Caco-2 (cell line): Measurements from ENCODE around the gene RTTN. TPM values are rescaled to one million over a fixed set of nuclear protein-coding genes. Genes with fewer than 3 reads are reported as not detected.

Experiments used
- BruUV-seq: library from RNA; stranded (reverse); fragments of 400-500 nt; replicated peaks from 2 replicates; lab custom pipeline; 2021; lab: Mats Ljungman, UMichigan
- CTCF ChIA-PET: fragments of 300-600 bp; sonication (Branson Sonifier 250); formaldehyde crosslinking; loops from one replicate; lab custom pipeline; 2022; ENCODE audit warnings: antibody characterized with exemption; lab: Charles Lee
- POLR2A ChIA-PET: fragments of 300-600 bp; sonication (Branson Sonifier 250); formaldehyde crosslinking; loops from one replicate; lab custom pipeline; 2022; ENCODE audit warnings: antibody characterized with exemption; lab: Charles Lee
- DNase-seq, 2 experiments: peaks; one replicate each; pipeline versions ENCODE4 v3.0.0 to v3.0.0-alpha.2; 2020 to 2022
- H3K27me3 ChIP-seq: replicated peaks from 2 replicates; pipeline ENCODE4 v1.6.0; 2011; ENCODE audit warnings: low read length; ENCODE audit not compliant: control insufficient read depth, insufficient read depth
- H3K36me3 ChIP-seq: 2 replicates; pipeline ENCODE4 v1.5.1; 2011; ENCODE audit warnings: low read length; ENCODE audit not compliant: control insufficient read depth, insufficient read depth
- H3K4me1 ChIP-seq: fragments of 250-450 bp; sonication (Bioruptor Pico); 2 replicates; pipeline ENCODE4 v1.5.1; 2020; ENCODE audit warnings: mild to moderate bottlenecking
- H3K4me3 ChIP-seq: 2 replicates; pipeline ENCODE4 v1.5.1; 2011; ENCODE audit warnings: low read depth, mild to moderate bottlenecking, control low read depth, low read length
- H3K9me3 ChIP-seq: fragments of 250-450 bp; sonication (Bioruptor Pico); 2 replicates; pipeline ENCODE4 v1.5.1; 2020; ENCODE audit warnings: mild to moderate bottlenecking, moderate library complexity
- H3K27ac Mint-ChIP-seq: one replicate; pipeline ENCODE4 v1.8.0; 2022; ENCODE audit warnings: mixed read lengths; ENCODE audit not compliant: unreplicated experiment
- H3K27me3 Mint-ChIP-seq: one replicate; pipeline ENCODE4 v1.8.0; 2022; ENCODE audit warnings: mixed read lengths; ENCODE audit not compliant: insufficient read depth, unreplicated experiment
- H3K36me3 Mint-ChIP-seq: one replicate; pipeline ENCODE4 v1.8.0; 2022; ENCODE audit warnings: mild to moderate bottlenecking, mixed read lengths; ENCODE audit not compliant: insufficient read depth, unreplicated experiment
- H3K4me1 Mint-ChIP-seq: one replicate; pipeline ENCODE4 v1.8.0; 2022; ENCODE audit warnings: low read depth, mixed read lengths; ENCODE audit not compliant: unreplicated experiment
- H3K4me3 Mint-ChIP-seq: one replicate; pipeline ENCODE4 v1.8.0; 2022; ENCODE audit warnings: mild to moderate bottlenecking, moderate library complexity, mixed read lengths; ENCODE audit not compliant: unreplicated experiment
- H3K9me3 Mint-ChIP-seq: one replicate; pipeline ENCODE4 v1.8.0; 2022; ENCODE audit warnings: mixed read lengths; ENCODE audit not compliant: unreplicated experiment
- intact Hi-C: fragments of 100-400 bp; cut with micrococcal nuclease; formaldehyde crosslinking; loops from one replicate; pipeline ENCODE4 v1.10.0; 2022; ENCODE audit not compliant: unreplicated experiment
- total RNA-seq: library from RNA; stranded (reverse); gene quantifications from 2 replicates; pipeline ENCODE4 v1.2.3, GENCODE V29; 2022
- TF ChIP-seq, protein P1 (sequence below), 2 experiments: fragments of 200-600 bp in 1 of 2; IDR thresholded peaks; 1 replicate in 1 of 2; 2 replicates in 1 of 2; pipeline versions ENCODE4 v1.5.1 to v1.8.0; 2011 to 2022; ENCODE audit warnings: antibody characterized with exemption in 1 of 2, control low read depth in 1 of 2, inconsistent platforms in 1 of 2, low read depth in 1 of 2, low read length in 1 of 2, mild to moderate bottlenecking in 1 of 2, moderate library complexity in 1 of 2; ENCODE audit not compliant: insufficient read depth in 1 of 2, severe bottlenecking in 1 of 2, unreplicated experiment in 1 of 2

The RTTN gene
- total RNA-seq, 1 experiment from 2014 or later, result 14.6 TPM

DNA sequence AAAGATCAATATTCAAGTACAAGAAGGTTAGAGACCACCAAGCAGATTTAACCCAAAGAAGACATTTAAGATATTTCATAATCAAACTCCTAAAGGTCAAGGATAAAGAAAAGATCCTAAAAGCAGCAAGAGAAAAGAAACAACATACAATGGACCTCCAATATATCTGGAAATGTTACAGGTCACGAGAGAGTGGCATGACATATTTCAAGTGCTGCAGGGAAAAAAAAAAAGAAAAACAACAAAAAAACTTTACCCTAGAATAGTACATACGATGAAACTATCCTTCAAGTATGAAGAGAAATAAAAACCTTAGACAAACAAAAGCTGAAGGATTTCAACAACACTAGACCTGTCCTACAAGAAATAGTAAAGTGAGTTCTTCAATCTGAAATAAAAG lies 166.3 kb downstream of the RTTN start:
- BruUV-seq, result no TSS peak
- H3K36me3 ChIP-seq, result no peaks in the 10 kb centered on the region
- Mint-ChIP-seq H3K27ac (no peak overlapping the region), H3K27me3 (no peaks in the 10 kb centered on the region), H3K9me3 (no peaks in the 10 kb centered on the region), H3K36me3 (no peaks in the 10 kb centered on the region), H3K4me3 (no peak overlapping the region), H3K4me1 (no peaks in the 10 kb centered on the region)
- intact Hi-C loops, result no loop called here
- H3K4me1 ChIP-seq, result no peaks in the 10 kb centered on the region
- no peaks in the 10 kb centered on the region for H3K9me3 ChIP-seq
- no peak for DNase-seq
- H3K4me3 ChIP-seq, result no peak overlapping the region
- ChIA-PET POLR2A (no interaction called here), CTCF (no interaction called here)
- no peaks in the 10 kb centered on the region for H3K27me3 ChIP-seq
- TF ChIP-seq, protein P1, sequence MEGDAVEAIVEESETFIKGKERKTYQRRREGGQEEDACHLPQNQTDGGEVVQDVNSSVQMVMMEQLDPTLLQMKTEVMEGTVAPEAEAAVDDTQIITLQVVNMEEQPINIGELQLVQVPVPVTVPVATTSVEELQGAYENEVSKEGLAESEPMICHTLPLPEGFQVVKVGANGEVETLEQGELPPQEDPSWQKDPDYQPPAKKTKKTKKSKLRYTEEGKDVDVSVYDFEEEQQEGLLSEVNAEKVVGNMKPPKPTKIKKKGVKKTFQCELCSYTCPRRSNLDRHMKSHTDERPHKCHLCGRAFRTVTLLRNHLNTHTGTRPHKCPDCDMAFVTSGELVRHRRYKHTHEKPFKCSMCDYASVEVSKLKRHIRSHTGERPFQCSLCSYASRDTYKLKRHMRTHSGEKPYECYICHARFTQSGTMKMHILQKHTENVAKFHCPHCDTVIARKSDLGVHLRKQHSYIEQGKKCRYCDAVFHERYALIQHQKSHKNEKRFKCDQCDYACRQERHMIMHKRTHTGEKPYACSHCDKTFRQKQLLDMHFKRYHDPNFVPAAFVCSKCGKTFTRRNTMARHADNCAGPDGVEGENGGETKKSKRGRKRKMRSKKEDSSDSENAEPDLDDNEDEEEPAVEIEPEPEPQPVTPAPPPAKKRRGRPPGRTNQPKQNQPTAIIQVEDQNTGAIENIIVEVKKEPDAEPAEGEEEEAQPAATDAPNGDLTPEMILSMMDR (IDR thresholded peaks at IDR 0.05; ENCODE audit: insufficient read depth in 1 of 2, low read depth in 1 of 2, low read length in 1 of 2, severe bottlenecking in 1 of 2, unreplicated experiment in 1 of 2), result no peak

DNA sequence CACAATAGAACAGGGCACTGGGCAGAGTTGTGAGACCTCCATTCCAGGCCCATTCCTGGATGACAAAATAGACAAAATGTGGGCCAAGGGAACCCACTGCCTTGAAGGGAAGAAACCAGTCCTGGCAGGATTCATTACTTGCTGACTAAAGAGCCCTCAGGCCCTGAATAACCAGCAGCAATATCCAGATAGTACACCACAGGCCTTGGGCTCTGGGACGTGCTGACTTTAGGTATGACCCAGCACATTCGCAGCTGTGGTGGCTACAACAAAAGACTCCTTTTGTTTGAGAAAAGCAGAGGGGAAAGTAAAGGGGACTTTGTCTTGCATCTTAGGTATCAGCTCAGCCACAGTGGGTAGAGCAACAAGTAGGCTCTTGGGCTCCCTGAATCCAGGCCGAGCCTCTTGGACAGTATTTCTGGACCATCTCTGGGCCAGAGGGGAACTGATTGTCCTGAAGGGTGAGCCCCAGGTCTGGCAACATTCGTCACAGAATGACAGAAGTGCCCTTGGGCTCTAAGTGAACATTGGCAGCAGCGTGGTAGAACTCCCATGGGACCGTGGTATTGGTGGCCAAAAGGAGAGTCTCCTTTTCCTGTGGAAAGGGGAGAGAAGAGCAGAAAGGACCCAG lies 167.9 kb downstream of the RTTN start:
- H3K4me1 Mint-ChIP-seq, result no peaks in the 10 kb centered on the region
- Histone ChIP-seq H3K4me3 (no peak overlapping the region), H3K4me1 (no peaks in the 10 kb centered on the region), H3K9me3 (no peaks in the 10 kb centered on the region), H3K27me3 (no peaks in the 10 kb centered on the region), H3K36me3 (no peaks in the 10 kb centered on the region)
- POLR2A ChIA-PET, result no interaction called here
- CTCF ChIA-PET, result no interaction called here
- DNase-seq, result no peak
- H3K9me3 Mint-ChIP-seq, result no peaks in the 10 kb centered on the region
- H3K27me3 Mint-ChIP-seq, result no peaks in the 10 kb centered on the region
- TF ChIP-seq, protein P1 (IDR thresholded peaks at IDR 0.05; ENCODE audit: insufficient read depth in 1 of 2, low read depth in 1 of 2, low read length in 1 of 2, severe bottlenecking in 1 of 2, unreplicated experiment in 1 of 2), result no peak
- no peaks in the 10 kb centered on the region for H3K36me3 Mint-ChIP-seq
- intact Hi-C loops, result no loop called here
- H3K27ac Mint-ChIP-seq, result no peak overlapping the region
- no peak overlapping the region for H3K4me3 Mint-ChIP-seq
- BruUV-seq, result no TSS peak

DNA sequence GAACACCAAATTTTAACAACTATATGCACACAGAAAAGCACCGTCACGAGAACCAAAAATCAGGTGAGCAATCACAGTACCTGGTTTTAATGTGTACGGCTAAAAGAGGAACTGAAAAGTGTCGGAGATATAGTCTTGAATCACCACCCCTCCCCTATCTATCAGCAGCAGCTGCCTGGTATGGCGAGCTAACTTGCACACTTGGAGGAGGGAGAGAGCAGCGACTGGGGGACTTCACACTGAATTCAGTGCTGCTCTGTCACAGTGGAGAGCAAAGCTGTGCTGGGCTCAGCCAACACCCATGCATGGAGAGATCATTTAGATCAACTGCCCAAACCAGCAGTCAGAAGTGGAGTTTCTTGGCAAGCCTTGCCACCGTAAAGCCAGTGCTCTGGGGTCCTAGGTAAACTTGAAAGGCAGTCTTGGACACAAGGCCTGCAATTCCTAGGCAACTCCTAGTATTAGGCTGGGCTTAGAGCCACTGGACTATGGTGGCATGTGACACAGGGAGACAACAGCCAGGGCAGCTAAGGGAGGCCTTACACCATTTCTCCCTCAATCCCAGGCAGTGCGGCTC lies 168.6 kb downstream of the RTTN start:
- Histone ChIP-seq H3K36me3 (no peaks in the 10 kb centered on the region), H3K27me3 (no peaks in the 10 kb centered on the region), H3K4me1 (no peaks in the 10 kb centered on the region), H3K4me3 (no peak overlapping the region), H3K9me3 (no peaks in the 10 kb centered on the region)
- no peaks in the 10 kb centered on the region for H3K4me1 Mint-ChIP-seq
- intact Hi-C loops, result no loop called here
- no TSS peak for BruUV-seq
- DNase-seq, result no peak
- no peaks in the 10 kb centered on the region for H3K36me3 Mint-ChIP-seq
- TF ChIP-seq, protein P1 (IDR thresholded peaks at IDR 0.05; ENCODE audit: insufficient read depth in 1 of 2, low read depth in 1 of 2, low read length in 1 of 2, severe bottlenecking in 1 of 2, unreplicated experiment in 1 of 2), result no peak
- no peak overlapping the region for H3K27ac Mint-ChIP-seq
- CTCF ChIA-PET, result no interaction called here
- no peaks in the 10 kb centered on the region for H3K9me3 Mint-ChIP-seq
- H3K4me3 Mint-ChIP-seq, result no peak overlapping the region
- POLR2A ChIA-PET, result no interaction called here
- H3K27me3 Mint-ChIP-seq, result no peaks in the 10 kb centered on the region
